ACC112 (cell line): ENCODE results near the gene ARL15.
"Not testable (repeated sequence)": the region's sequence is repeated elsewhere in the genome, so short reads cannot be mapped to it uniquely, and the experiment has no call there.

Experiments
- H2AFZ ChIP-seq: fragments of 200-600 bp; sonication (generic); one replicate; pipeline ENCODE4 v1.6.0; 2017; ENCODE audit warnings: antibody characterized with exemption, low read length; ENCODE audit not compliant: unreplicated experiment
- H3K27ac ChIP-seq: fragments of 200-600 bp; sonication (generic); 2 replicates; pipeline ENCODE4 v1.5.1; 2014; ENCODE audit warnings: low read depth, mild to moderate bottlenecking, antibody characterized with exemption, low read length, moderate library complexity
- H3K27me3 ChIP-seq: fragments of 200-600 bp; sonication (generic); 2 replicates; pipeline ENCODE4 v1.6.1; 2014; ENCODE audit warnings: mild to moderate bottlenecking, antibody characterized with exemption, low read length, moderate library complexity, mixed read lengths; ENCODE audit not compliant: insufficient read depth
- H3K36me3 ChIP-seq: fragments of 200-600 bp; sonication (generic); 2 replicates; pipeline ENCODE4 v1.6.1; 2016; ENCODE audit warnings: mild to moderate bottlenecking, antibody characterized with exemption, low read length, moderate library complexity, mixed read lengths; ENCODE audit not compliant: insufficient read depth
- H3K4me1 ChIP-seq: fragments of 200-600 bp; sonication (generic); one replicate; pipeline ENCODE4 v1.6.1; 2016; ENCODE audit warnings: low read length, mixed read lengths; ENCODE audit not compliant: insufficient read depth, unreplicated experiment, control insufficient read depth
- H3K4me3 ChIP-seq: fragments of 200-600 bp; sonication (generic); 2 replicates; pipeline ENCODE4 v1.5.1; 2014; ENCODE audit warnings: mild to moderate bottlenecking, low read depth, low read length
- H3K79me2 ChIP-seq: fragments of 200-600 bp; sonication (generic); one replicate; pipeline ENCODE4 v1.6.0; 2016; ENCODE audit warnings: low read length; ENCODE audit not compliant: control insufficient read depth, unreplicated experiment, insufficient read depth

Gene ARL15

GRCh38 chr5:54310433-54311175 is at the start of gene ARL15:
Gene ARL15 (minus strand): TSS chr5:54310573.
- Histone ChIP-seq H3K27ac (no peak within 1 kb of the TSS), H3K36me3 (no peaks in the 10 kb centered on the region), H2AFZ (peak within 1 kb of the TSS; percentile 76), H3K79me2 (peaks cover 4% of the 10 kb centered on the region), H3K4me3 (peak within 1 kb of the TSS; percentile 84), H3K27me3 (no peaks in the 10 kb centered on the region), H3K4me1 (no peaks in the 10 kb centered on the region)

- H3K79me2 ChIP-seq = no peaks in the 10 kb centered on the region
Observed at GRCh38 chr5:54360089-54360488, 49.7 kb upstream of the ARL15 start.

GRCh38 chr5:54357408-54358058 is 47.2 kb upstream of the ARL15 start:
- H3K4me1 ChIP-seq = peaks cover 28% of the 10 kb centered on the region
- no peak overlapping the region for H3K4me3 ChIP-seq
- no peaks in the 10 kb centered on the region for H3K36me3 ChIP-seq
- H2AFZ ChIP-seq = no peak overlapping the region
- H3K79me2 ChIP-seq = no peaks in the 10 kb centered on the region
- no peaks in the 10 kb centered on the region for H3K27me3 ChIP-seq
- H3K27ac ChIP-seq = no peak overlapping the region

More at GRCh38 chr5:54360089-54360488, 49.7 kb upstream of the ARL15 start:
- no peaks in the 10 kb centered on the region for H3K36me3 ChIP-seq
- H3K27ac ChIP-seq = peak overlapping the region; percentile 4; the same call in 1 of the 2 replicates
- H3K4me3 ChIP-seq = no peak overlapping the region
- H2AFZ ChIP-seq = peak overlapping the region; percentile 47
- H3K4me1 ChIP-seq = peaks cover 41% of the 10 kb centered on the region
- no peaks in the 10 kb centered on the region for H3K27me3 ChIP-seq

GRCh38 chr5:54353933-54354564 is 43.7 kb upstream of the ARL15 start:
- not testable (repeated sequence) for H3K27ac ChIP-seq, H3K79me2 ChIP-seq, H3K36me3 ChIP-seq, H2AFZ ChIP-seq, H3K27me3 ChIP-seq, H3K4me1 ChIP-seq, H3K4me3 ChIP-seq

DNA sequence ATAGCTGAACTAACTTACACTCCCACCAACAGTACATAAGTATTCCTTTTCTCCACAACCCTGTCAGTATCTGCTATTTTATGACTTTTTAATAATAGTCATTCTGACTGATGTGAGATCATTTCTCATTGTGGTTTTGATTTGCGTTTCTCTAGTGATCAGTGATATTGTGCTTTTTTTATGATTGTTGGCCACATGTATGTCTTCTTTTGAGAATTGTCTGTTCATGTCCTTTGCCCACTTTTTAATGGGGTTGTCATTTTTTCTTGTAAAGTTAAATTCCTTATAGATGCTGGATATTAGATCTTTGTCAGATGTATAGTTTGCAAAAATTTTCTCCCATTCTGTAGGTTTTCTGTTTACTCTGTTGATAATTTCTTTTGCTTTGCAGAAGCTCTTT is 42.2 kb upstream of the ARL15 start:
- H3K4me1 ChIP-seq, H3K36me3 ChIP-seq, H3K4me3 ChIP-seq, H2AFZ ChIP-seq, H3K79me2 ChIP-seq, H3K27ac ChIP-seq, H3K27me3 ChIP-seq: not testable (repeated sequence)

DNA sequence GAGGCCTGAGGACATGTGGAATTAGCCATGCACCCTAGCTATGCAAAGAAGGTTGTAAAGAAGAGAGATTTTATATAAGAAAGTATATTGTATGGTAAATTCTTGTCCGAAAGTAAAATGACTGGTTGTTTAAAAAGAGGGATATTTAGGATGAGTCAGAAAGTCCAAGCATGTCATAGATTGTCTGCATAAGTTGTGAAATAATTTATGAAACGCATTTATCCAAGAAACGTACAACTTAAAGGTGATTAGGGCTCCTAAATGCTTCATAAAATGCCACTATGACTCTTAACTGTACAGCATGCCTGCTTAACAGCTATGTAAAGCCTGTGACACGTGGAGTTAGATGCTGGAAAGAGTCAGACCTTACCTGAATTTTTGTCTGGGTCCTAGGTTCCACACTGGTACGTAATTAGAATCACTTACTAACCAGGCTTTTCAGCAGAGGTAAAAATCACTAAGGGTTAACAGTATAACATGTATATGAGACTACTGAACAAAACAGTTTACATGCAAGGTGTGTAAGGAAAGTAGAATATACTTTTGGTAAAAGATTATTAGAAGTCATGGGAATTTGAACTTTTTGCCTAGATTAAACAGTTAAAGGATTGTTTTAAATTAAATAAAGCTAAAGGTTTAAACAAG is 37.0 kb upstream of the ARL15 start:
- Histone ChIP-seq H3K4me1 (no peaks in the 10 kb centered on the region), H2AFZ (no peak overlapping the region), H3K27ac (no peak overlapping the region), H3K79me2 (no peaks in the 10 kb centered on the region), H3K4me3 (no peak overlapping the region), H3K27me3 (no peaks in the 10 kb centered on the region), H3K36me3 (no peaks in the 10 kb centered on the region)

DNA sequence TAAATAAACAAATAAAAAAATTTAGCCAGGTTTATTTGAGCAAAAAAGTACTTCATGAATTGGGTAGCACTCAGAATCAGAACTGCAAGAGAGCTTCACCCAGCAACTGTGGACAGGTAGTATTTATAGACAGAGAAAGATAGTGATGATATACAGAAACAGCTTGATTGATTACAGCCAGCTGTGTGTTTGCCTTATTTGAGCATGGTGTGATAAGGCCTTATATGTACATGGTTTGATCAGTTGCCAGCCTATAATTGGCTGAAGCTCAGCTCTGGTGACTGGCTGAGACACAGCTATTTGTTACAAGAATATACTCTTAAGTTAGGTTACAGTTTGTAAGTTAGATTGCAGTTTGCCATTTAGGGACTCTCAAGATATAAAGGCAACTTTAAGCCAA is 34.3 kb upstream of the ARL15 start:
- Histone ChIP-seq H3K4me1 (no peaks in the 10 kb centered on the region), H2AFZ (no peak overlapping the region), H3K27me3 (no peaks in the 10 kb centered on the region), H3K4me3 (no peak overlapping the region), H3K27ac (no peak overlapping the region), H3K79me2 (no peaks in the 10 kb centered on the region), H3K36me3 (no peaks in the 10 kb centered on the region)

- H3K27me3 ChIP-seq = no peaks in the 10 kb centered on the region
- H3K27ac ChIP-seq = no peak overlapping the region
- H2AFZ ChIP-seq = no peak overlapping the region
- no peaks in the 10 kb centered on the region for H3K36me3 ChIP-seq
- H3K4me3 ChIP-seq = no peak overlapping the region
- H3K79me2 ChIP-seq = no peaks in the 10 kb centered on the region
- no peaks in the 10 kb centered on the region for H3K4me1 ChIP-seq
Observed at GRCh38 chr5:54341971-54342370, 31.6 kb upstream of the ARL15 start.

- Histone ChIP-seq H3K4me1 (no peaks in the 10 kb centered on the region), H3K27me3 (no peaks in the 10 kb centered on the region), H2AFZ (no peak overlapping the region), H3K36me3 (no peaks in the 10 kb centered on the region), H3K79me2 (no peaks in the 10 kb centered on the region), H3K27ac (no peak overlapping the region), H3K4me3 (no peak overlapping the region)
Observed at GRCh38 chr5:54337523-54337922, 27.1 kb upstream of the ARL15 start.

DNA sequence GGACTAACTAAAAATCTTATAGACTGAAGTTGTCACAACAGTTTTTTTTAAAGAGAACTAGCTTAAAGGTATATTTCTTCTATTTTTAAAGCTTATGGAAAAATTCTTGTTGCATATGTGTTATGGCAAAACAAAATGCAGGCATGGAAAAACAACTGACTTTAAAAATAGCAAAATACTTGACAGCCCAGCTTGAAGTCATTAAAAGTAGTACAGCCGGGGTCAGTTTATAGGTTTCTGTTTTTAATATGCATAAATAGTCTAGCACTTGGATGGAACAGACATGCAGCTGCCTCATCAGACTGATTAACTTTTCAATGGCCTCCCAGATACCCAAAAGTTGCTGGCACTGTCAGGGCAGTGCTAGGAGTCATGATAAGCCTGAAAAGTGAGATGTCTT is 22.3 kb upstream of the ARL15 start:
- Histone ChIP-seq H2AFZ (no peak overlapping the region), H3K4me3 (no peak overlapping the region)

More for the DNA sequence above, 22.3 kb upstream of the ARL15 start:
- no peaks in the 10 kb centered on the region for H3K27me3 ChIP-seq
- no peak overlapping the region for H3K27ac ChIP-seq
- H3K4me1 ChIP-seq = peaks cover 25% of the 10 kb centered on the region
- no peaks in the 10 kb centered on the region for H3K36me3 ChIP-seq
- no peaks in the 10 kb centered on the region for H3K79me2 ChIP-seq
